Activated CD4-positive, alpha-beta T cell treated with anti-CD3 and anti-CD28 coated beads, Interleukin-10, Interleukin-2, amounts not matched to agents 100 ng/mL and 50 ng/mL, durations not matched to agents 16 hours and 8 hours (primary cell): Measurements from ENCODE around the gene VAMP1.
"Not testable (repeated sequence)": the region's sequence is repeated elsewhere in the genome, so short reads cannot be mapped to it uniquely, and the experiment has no call there.

ENCODE experiments used
- DNase-seq: peaks from one replicate; pipeline ENCODE4 v3.0.0-alpha.2; 2020

VAMP1 gene

GRCh38 chr12:6451348-6452244 is 18.9 kb downstream of the VAMP1 start, which contains the start of gene TAPBPL:
Gene TAPBPL, plus strand, starts transcription at chr12:6452042. Its CDS starts 207 bp downstream, at chr12:6452249.
- DNase-seq = peak; percentile 89

- DNase-seq = peak; percentile 45
Observed at GRCh38 chr12:6450869-6451347, 19.6 kb downstream of the VAMP1 start.

GRCh38 chr12:6450091-6450868 is 20.2 kb downstream of the VAMP1 start:
- DNase-seq = no peak

GRCh38 chr12:6444704-6445688 is 25.5 kb downstream of the VAMP1 start, which contains the start of gene CD27:
Gene CD27, plus strand, starts transcription at chr12:6444955. Its CDS starts 141 bp downstream, at chr12:6445096.
- peak; percentile 55 for DNase-seq

- DNase-seq = peak; percentile 39
Observed at GRCh38 chr12:6444031-6444430, 26.4 kb downstream of the VAMP1 start.

- peak; percentile 83 for DNase-seq
Observed at GRCh38 chr12:6443361-6443983, 27.0 kb downstream of the VAMP1 start.

GRCh38 chr12:6442836-6443235 is 27.6 kb downstream of the VAMP1 start:
- DNase-seq = no peak

GRCh38 chr12:6440391-6440790 is 30.1 kb downstream of the VAMP1 start:
- DNase-seq = no peak

GRCh38 chr12:6438345-6438744 is 32.1 kb downstream of the VAMP1 start:
- DNase-seq = no peak

GRCh38 chr12:6437586-6437985 is 32.9 kb downstream of the VAMP1 start:
- DNase-seq = no peak

GRCh38 chr12:6435961-6436715 is 34.3 kb downstream of the VAMP1 start:
- DNase-seq = no peak

- DNase-seq = peak; percentile 61
Observed at GRCh38 chr12:6434205-6435140, 36.0 kb downstream of the VAMP1 start.

GRCh38 chr12:6432991-6433390 is 37.5 kb downstream of the VAMP1 start:
- DNase-seq = no peak

GRCh38 chr12:6430124-6430989 is 40.1 kb downstream of the VAMP1 start:
- peak; percentile 71 for DNase-seq

GRCh38 chr12:6428326-6428725 is 42.2 kb downstream of the VAMP1 start:
- no peak for DNase-seq

GRCh38 chr12:6427796-6428195 is 42.7 kb downstream of the VAMP1 start:
- not testable (repeated sequence) for DNase-seq

- peak; percentile 97 for DNase-seq
Observed at GRCh38 chr12:6426882-6427671, 43.4 kb downstream of the VAMP1 start.
